K562 (cell line): ENCODE data around the gene PLAAT4. TPM values are rescaled to one million over a fixed set of nuclear protein-coding genes. Genes with fewer than 3 reads are reported as not detected.

Source experiments
- ATAC-seq: fragments of 200-7000 bp; cut with Tn5 transposase; 3 replicates; pipeline ENCODE4 v1.9.1; 2020; ENCODE audit warnings: moderate library complexity
- BruUV-seq: library from RNA; stranded (reverse); fragments of 400-500 nt; replicated peaks from 2 replicates; lab custom pipeline; 2021; lab: Mats Ljungman, UMichigan
- CTCF ChIA-PET: fragments of 300-600 bp; formaldehyde crosslinking; extraction: SDS; loops from one replicate; lab custom pipeline; 2021; ENCODE audit warnings: low intra/inter-chr PET ratio; lab: Yijun Ruan, JAX
- POLR2A ChIA-PET: fragments of 300-600, 350-650 bp; sonication (Branson Sonifier 250); formaldehyde crosslinking; extraction: SDS; loops from one replicate; lab custom pipeline; 2021; ENCODE audit warnings: antibody characterized with exemption, inconsistent platforms; lab: Yijun Ruan, JAX
- DNase-seq, 4 experiments: peaks; one replicate each; pipeline versions ENCODE4 v3.0.0 to v3.0.0-alpha.2; 2011 to 2018; ENCODE audit warnings: low spot score in 3 of 4, mixed read lengths in 3 of 4; ENCODE audit errors: extremely low read depth in 1 of 4
- FAIRE-seq: peaks from 2 replicates; lab custom pipeline; 2011; peaks lifted over from hg19 to GRCh38; lab: Jason Lieb, UNC
- H2AFZ ChIP-seq: 2 replicates; pipeline ENCODE4 v1.6.0; 2011; ENCODE audit warnings: low read depth, low read length, control low read depth, inconsistent platforms
- H3K27ac ChIP-seq: fragments of 200-600 bp; 3 replicates; pipeline ENCODE4 v1.8.0; 2011; ENCODE audit warnings: low read depth, mild to moderate bottlenecking, control low read depth, inconsistent platforms, low read length, moderate library complexity, mixed read lengths; ENCODE audit errors: extremely low read depth
- H3K27me3 ChIP-seq, 2 experiments: fragments of 300-600 bp in 1 of 2; 2 replicates in 1 of 2; 3 replicates in 1 of 2; pipeline versions ENCODE4 v1.6.0 to v1.8.0; 2011; ENCODE audit warnings: inconsistent platforms in 2 of 2, low read length in 2 of 2, mild to moderate bottlenecking in 1 of 2, mixed read lengths in 1 of 2, moderate library complexity in 1 of 2; ENCODE audit not compliant: control insufficient read depth in 2 of 2, insufficient read depth in 2 of 2
- H3K36me3 ChIP-seq: fragments of 300-600 bp; 3 replicates; pipeline ENCODE4 v1.8.0; 2011; ENCODE audit warnings: mild to moderate bottlenecking, low read length, inconsistent platforms; ENCODE audit not compliant: control insufficient read depth, insufficient read depth
- H3K4me1 ChIP-seq, 2 experiments: fragments of 200-600 bp in 1 of 2; replicated peaks in 1 of 2; 2 replicates in 1 of 2; 3 replicates in 1 of 2; pipeline versions ENCODE4 v1.5.1 to v1.8.0; 2011; ENCODE audit warnings: inconsistent platforms in 2 of 2, low read length in 2 of 2, mild to moderate bottlenecking in 1 of 2, mixed read lengths in 1 of 2, moderate library complexity in 1 of 2; ENCODE audit not compliant: control insufficient read depth in 2 of 2, insufficient read depth in 2 of 2
- H3K4me2 ChIP-seq: 2 replicates; pipeline ENCODE4 v1.6.1; 2011; ENCODE audit warnings: low read length, control low read depth, inconsistent platforms, mixed read lengths; ENCODE audit not compliant: insufficient read depth
- H3K4me3 ChIP-seq: fragments of 200-600 bp; sonication (generic), shearing (Covaris generic); 2 replicates; pipeline ENCODE4 v1.5.1; 2016; ENCODE audit warnings: control low read depth, inconsistent platforms
- H3K79me2 ChIP-seq: fragments of 200-600 bp; 3 replicates; pipeline ENCODE4 v1.8.0; 2011; ENCODE audit warnings: low read length, inconsistent platforms; ENCODE audit not compliant: control insufficient read depth, insufficient read depth
- H3K9ac ChIP-seq, 2 experiments: 2 replicates each; pipeline versions ENCODE4 v1.6.0 to v1.6.1; 2011; ENCODE audit warnings: low read depth in 2 of 2, low read length in 2 of 2, control low read depth in 1 of 2, inconsistent platforms in 1 of 2, mild to moderate bottlenecking in 1 of 2, mixed read lengths in 1 of 2; ENCODE audit not compliant: insufficient read depth in 1 of 2
- H3K9me1 ChIP-seq: one replicate; pipeline ENCODE4 v1.6.0; 2011; ENCODE audit warnings: inconsistent platforms, mild to moderate bottlenecking, low read length, moderate library complexity; ENCODE audit not compliant: control insufficient read depth, insufficient read depth
- H3K9me3 ChIP-seq: replicated peaks from 2 replicates; pipeline ENCODE4 v1.5.1; 2011; ENCODE audit warnings: low read depth, low read length, inconsistent platforms; ENCODE audit not compliant: control insufficient read depth, insufficient read depth
- H4K20me1 ChIP-seq: replicated peaks from 2 replicates; pipeline ENCODE4 v1.6.1; 2011; ENCODE audit warnings: low read length, inconsistent platforms, mixed read lengths; ENCODE audit not compliant: control insufficient read depth, insufficient read depth
- ELF2 ChIP-seq: fragments of 250-450 bp; sonication (Bioruptor Pico); IDR thresholded peaks from 2 replicates; pipeline ENCODE4 v1.5.0; 2021; ENCODE audit warnings: mild to moderate bottlenecking
- ELF4 ChIP-seq: fragments of 450-650 bp; formaldehyde crosslinking; IDR thresholded peaks from 2 replicates; pipeline ENCODE4 v1.4.0; 2022; ENCODE audit warnings: missing genetic modification characterization
- FOS ChIP-seq: IDR thresholded peaks from 3 replicates; pipeline ENCODE4 v1.6.1; 2011; ENCODE audit not compliant: insufficient read length; ENCODE audit errors: extremely low read depth
- HNRNPH1 ChIP-seq: fragments of 200-400 bp; formaldehyde crosslinking; optimal IDR thresholded peaks from 2 replicates; pipeline ENCODE3; 2017; ENCODE audit warnings: low read depth, mild to moderate bottlenecking, low read length, moderate library complexity
- HNRNPL ChIP-seq: fragments of 200-400 bp; formaldehyde crosslinking; IDR thresholded peaks from 2 replicates; pipeline ENCODE4 v1.6.1; 2017; ENCODE audit warnings: low read depth, mild to moderate bottlenecking, low read length
- MCM3 ChIP-seq: fragments of 450-650 bp; IDR thresholded peaks from 2 replicates; pipeline ENCODE4 v1.6.1; 2016
- MITF ChIP-seq: IDR thresholded peaks from 2 replicates; pipeline ENCODE4 v1.6.1; 2014; ENCODE audit warnings: antibody characterized with exemption
- RBM22 ChIP-seq: fragments of 200-400 bp; formaldehyde crosslinking; IDR thresholded peaks from 2 replicates; pipeline ENCODE4 v1.6.1; 2018; ENCODE audit warnings: low read length, low read depth; ENCODE audit not compliant: poor library complexity, severe bottlenecking
- SOX6 ChIP-seq: fragments of 450-650 bp; IDR thresholded peaks from 2 replicates; pipeline ENCODE4 v1.6.1; 2014; ENCODE audit warnings: mild to moderate bottlenecking
- SPI1 ChIP-seq: IDR thresholded peaks from 2 replicates; pipeline ENCODE4 v1.6.1; 2011; ENCODE audit warnings: low read depth, low read length, control low read depth, borderline replicate concordance
- ZBTB7A ChIP-seq: IDR thresholded peaks from 2 replicates; pipeline ENCODE4 v1.6.1; 2011; ENCODE audit warnings: low read depth, mild to moderate bottlenecking, low read length, moderate library complexity, borderline replicate concordance; ENCODE audit not compliant: control insufficient read depth
- ZBTB8A ChIP-seq: fragments of 450-650 bp; IDR thresholded peaks from 2 replicates; pipeline ENCODE4 v1.6.1; 2018; ENCODE audit warnings: mild to moderate bottlenecking, moderate library complexity; ENCODE audit not compliant: partially characterized antibody
- ZEB2 ChIP-seq: fragments of 450-650 bp; IDR thresholded peaks from 2 replicates; pipeline ENCODE4 v1.6.1; 2016
- ZFP36 ChIP-seq: fragments of 150-350 bp; IDR thresholded peaks from 2 replicates; pipeline ENCODE4 v1.6.1; 2018; ENCODE audit warnings: low read length, low read depth; ENCODE audit not compliant: partially characterized antibody
- ZNF143 ChIP-seq: sonication (generic); formaldehyde crosslinking; IDR thresholded peaks from 2 replicates; pipeline ENCODE4 v1.9.0; 2022; ENCODE audit warnings: mild to moderate bottlenecking, missing genetic modification reagents
- ZNF780A ChIP-seq: fragments of 250-450 bp; sonication (Bioruptor Pico); IDR thresholded peaks from 2 replicates; pipeline ENCODE4 v1.5.0; 2021; ENCODE audit warnings: mild to moderate bottlenecking
- WGBS: fragments of 100-300 bp; shearing (Covaris generic); methylation state at CpG from one replicate; pipeline ENCODE4 v1.1.6; 2016; ENCODE audit warnings: low coverage, mixed read lengths; ENCODE audit not compliant: insufficient coverage; ENCODE audit errors: missing lambda C conversion rate; 5-methylcytosine and 5-hydroxymethylcytosine counted together
- in situ Hi-C: fragments of 300-500 bp; cut with MboI; formaldehyde crosslinking; loops from 4 replicates; pipeline ENCODE4 v1.15.0; 2018; ENCODE audit warnings: inconsistent platforms, mixed read lengths
- intact Hi-C: fragments of 100-400 bp; cut with micrococcal nuclease; formaldehyde crosslinking; loops from 2 replicates; pipeline ENCODE4 v1.14.2; 2022
- polyA plus RNA-seq, 8 experiments: library from polyadenylated mRNA; depleted of rRNA in 4 of 8; stranded (reverse) in 5 of 8; unstranded in 3 of 8; fragments of >200 nt; fragmentation: Nextera tagmentation in 2 of 8; fragmentation: Illumina TruSeq in 1 of 8; extraction: Ambion mirVana in 2 of 8; extraction: Trizol in 1 of 8; gene quantifications; 2 replicates each; pipeline versions ENCODE4 v1.2.1 to v1.2.3, GENCODE V29; 2011 to 2014; ENCODE audit warnings: inconsistent platforms in 1 of 8, missing spikeins in 1 of 8
- total RNA-seq, 7 experiments: library from RNA; depleted of rRNA in 6 of 7; stranded (reverse); fragments of >200 nt in 6 of 7; fragmentation: Illumina TruSeq in 2 of 7; extraction: Trizol in 2 of 7; gene quantifications; 2 replicates each; pipeline versions ENCODE4 v1.2.1 to v1.2.3, GENCODE V29; 2011 to 2021; ENCODE audit warnings: low replicate concordance in 1 of 7

Gene PLAAT4
- total and polyA plus RNA-seq, 9 of the 15 experiments (the other 6 are each of a cell fraction or from before 2014, with no cell fraction given), result 0.54 to 3.0 (median 1.3) TPM; not detected in 1

DNA sequence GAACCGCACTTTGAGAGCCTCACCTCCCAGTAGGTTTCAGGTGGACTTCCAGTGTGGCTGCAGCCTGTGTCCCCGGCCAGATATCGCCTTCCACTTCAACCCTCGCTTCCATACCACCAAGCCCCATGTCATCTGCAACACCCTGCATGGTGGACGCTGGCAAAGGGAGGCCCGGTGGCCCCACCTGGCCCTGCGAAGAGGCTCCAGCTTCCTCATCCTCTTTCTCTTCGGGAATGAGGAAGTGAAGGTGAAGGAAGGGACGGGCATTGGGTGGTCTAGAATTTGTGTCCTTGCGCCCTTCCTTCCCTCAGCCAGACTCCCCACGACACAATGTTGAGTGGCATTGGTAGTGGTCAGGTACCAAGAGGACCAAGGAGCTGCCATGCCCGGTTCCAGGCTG is 27.9 kb upstream of the PLAAT4 start:
- FAIRE-seq (no peak), DNase-seq (no peak)
- no peak overlapping the region for H3K27ac ChIP-seq
- peaks cover 25 to 38% of the 10 kb centered on the region in 2 experiments for H3K4me1 ChIP-seq
- H3K36me3 ChIP-seq, result no peaks in the 10 kb centered on the region
- no peaks in the 10 kb centered on the region for H3K9me1 ChIP-seq
- H3K4me3 ChIP-seq, result no peak overlapping the region
- H3K4me2 ChIP-seq, result no peak overlapping the region
- no TSS peak for BruUV-seq
- H4K20me1 ChIP-seq, result no peaks in the 10 kb centered on the region
- WGBS, result 46% methylated on average over 8 of the region's 12 CpGs
- in situ Hi-C loops, result no loop called here
- peak overlapping the region in 1 of 2 experiments; percentile 72; a peak in 2 of 4 replicates for H3K9ac ChIP-seq
- no peak overlapping the region for H2AFZ ChIP-seq
- H3K9me3 ChIP-seq, result no peaks in the 10 kb centered on the region
- TF ChIP-seq FOS (no peak), SPI1 (peak; percentile 74; the same call in 1 of the 2 replicates)
- TF ChIP-seq, all 486 proteins: peak for 1
- Histone ChIP-seq H3K79me2 (no peaks in the 10 kb centered on the region), H3K27me3 (no peaks in the 10 kb centered on the region)
- ChIA-PET POLR2A (interaction anchor here (1.0 to 2.2 kb wide), 2 partner anchors 9 to 14 kb away, joined by 3 to 11 read pairs; no protein-coding TSS in a partner anchor), CTCF (interaction anchor here (0.6 to 1.4 kb wide), 2 partner anchors 30 to 296 kb away, joined by 3 to 8 read pairs; no protein-coding TSS in a partner anchor)
- no peak for ATAC-seq
- intact Hi-C loops, result loop anchor here (1.0 to 5.0 kb wide), 2 partner anchors 29 to 59 kb away; no protein-coding TSS in a partner anchor

DNA sequence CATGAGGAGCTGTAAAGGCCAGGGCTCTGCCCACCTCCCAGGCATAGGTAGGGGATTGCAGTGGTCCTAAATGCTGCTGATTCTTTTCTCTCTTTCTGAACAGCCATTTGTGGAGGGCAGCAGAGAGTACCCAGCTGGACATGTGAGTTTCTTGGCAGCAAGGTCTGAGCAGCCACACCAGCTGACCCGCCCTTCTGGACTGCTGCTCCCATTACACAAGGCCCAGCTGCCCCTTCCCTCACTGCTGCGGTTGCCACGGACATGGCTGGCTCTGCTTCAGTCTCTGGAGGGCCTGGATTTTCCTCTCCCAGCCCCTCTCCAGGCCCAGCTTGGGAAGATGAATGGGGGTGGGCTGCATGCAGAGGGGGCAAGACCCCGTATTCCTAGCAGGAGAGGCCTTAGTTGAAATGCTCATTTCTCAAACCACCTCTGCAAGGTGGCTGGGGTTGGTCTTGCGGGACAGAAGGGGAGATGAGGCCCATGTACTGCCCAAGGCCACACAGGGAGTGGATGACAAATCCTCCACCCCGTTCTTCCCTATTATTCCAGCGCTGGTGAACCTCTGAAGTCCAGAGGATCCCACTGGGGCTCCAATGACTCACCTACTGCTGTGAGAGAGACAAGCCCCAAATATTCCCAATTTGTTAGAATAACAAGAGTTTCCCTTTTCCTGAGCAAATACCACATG is 26.1 kb upstream of the PLAAT4 start:
- POLR2A ChIA-PET, result interaction anchor here (0.5 kb wide), 1 partner anchor 504 kb away, joined by 4 read pairs; no protein-coding TSS in a partner anchor
- no peak overlapping the region for H3K4me3 ChIP-seq
- TF ChIP-seq HNRNPH1 (no peak), MITF (no peak), MCM3 (no peak), ZFP36 (no peak), ELF4 (no peak), ZNF143 (no peak), RBM22 (no peak), SOX6 (no peak), ZBTB7A (no peak), ZNF780A (CRISPR knock-in tag) (no peak), ZBTB8A (no peak), HNRNPL (no peak), ZEB2 (no peak), ELF2 (no peak)

More for the DNA sequence above, 26.1 kb upstream of the PLAAT4 start:
- FAIRE-seq, result no peak
- Histone ChIP-seq H2AFZ (no peak overlapping the region), H3K4me2 (no peak overlapping the region), H3K79me2 (no peaks in the 10 kb centered on the region), H3K27me3 (no peaks in the 10 kb centered on the region), H3K36me3 (no peaks in the 10 kb centered on the region), H3K9ac (peak overlapping the region in 1 of 2 experiments; percentile 47; a peak in 1 of 4 replicates), H3K4me1 (peaks cover 19 to 21% of the 10 kb centered on the region in 2 experiments), H4K20me1 (no peaks in the 10 kb centered on the region), H3K9me3 (no peaks in the 10 kb centered on the region), H3K9me1 (no peaks in the 10 kb centered on the region), H3K27ac (no peak overlapping the region)
- BruUV-seq, result no TSS peak
- 54% methylated on average over 7 of the region's 7 CpGs for WGBS
- intact Hi-C loops (no loop called here), in situ Hi-C loops (no loop called here)
- DNase-seq, result peak in 1 of 4 experiments; percentile 7
- ATAC-seq, result no peak
- CTCF ChIA-PET, result no interaction called here
